ENCODE results near the gene SHISA6. TPM values are rescaled to one million over a fixed set of nuclear protein-coding genes. Genes with fewer than 3 reads are reported as not detected.

The SHISA6 gene
- total RNA-seq, 2 donors from 2014 or later: 0.07 TPM; not detected in 1

DNA sequence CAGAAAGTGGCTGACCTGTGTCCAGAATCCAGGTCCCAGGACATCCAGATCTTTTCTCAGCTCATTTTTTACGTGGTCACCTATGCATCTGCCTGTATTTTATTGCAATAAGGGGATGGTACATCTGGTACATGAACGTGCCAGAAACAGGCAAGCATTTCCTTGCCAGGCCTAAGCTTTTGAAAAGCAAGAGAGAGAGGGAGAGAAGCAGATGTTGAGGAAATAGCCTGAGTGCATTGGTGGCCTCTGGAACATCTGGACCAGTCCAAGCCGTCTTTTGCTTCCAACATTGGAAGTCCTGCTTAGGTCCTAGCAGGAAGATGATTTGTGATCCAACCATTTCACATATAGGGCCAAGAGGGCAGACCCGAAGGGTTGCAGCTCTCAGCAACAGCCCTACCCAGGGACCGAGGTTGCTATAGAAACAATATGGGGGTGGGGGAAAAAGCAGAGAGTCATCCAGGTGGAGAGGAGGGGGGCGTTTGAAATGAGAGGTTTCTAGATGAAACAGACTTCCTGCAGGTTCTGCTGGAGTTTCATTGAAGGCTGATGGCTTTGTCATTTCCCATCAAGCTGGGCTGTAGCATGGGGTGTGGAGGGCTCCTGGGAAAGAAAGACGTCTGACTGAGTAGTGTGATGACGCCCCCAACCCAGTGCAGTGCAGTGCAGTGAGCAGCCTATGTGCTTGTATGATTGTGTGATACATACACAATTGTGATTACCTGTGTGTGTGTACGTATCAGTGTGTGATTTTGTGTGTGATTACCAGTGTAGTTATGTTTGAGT, 61.6 kb downstream of the SHISA6 start:
- H3K9me3 ChIP-seq: no peaks in the 10 kb centered on the region
- no peak for DNase-seq (ENCODE audit: low spot score)
- H3K4me3 ChIP-seq: no peak overlapping the region
- H3K27me3 ChIP-seq: no peaks in the 10 kb centered on the region
- TF ChIP-seq CTCF (IDR thresholded peaks at IDR 0.05): no peak
- H3K36me3 ChIP-seq: no peaks in the 10 kb centered on the region
- H3K4me1 ChIP-seq: no peaks in the 10 kb centered on the region
- H3K27ac ChIP-seq: no peak overlapping the region

DNA sequence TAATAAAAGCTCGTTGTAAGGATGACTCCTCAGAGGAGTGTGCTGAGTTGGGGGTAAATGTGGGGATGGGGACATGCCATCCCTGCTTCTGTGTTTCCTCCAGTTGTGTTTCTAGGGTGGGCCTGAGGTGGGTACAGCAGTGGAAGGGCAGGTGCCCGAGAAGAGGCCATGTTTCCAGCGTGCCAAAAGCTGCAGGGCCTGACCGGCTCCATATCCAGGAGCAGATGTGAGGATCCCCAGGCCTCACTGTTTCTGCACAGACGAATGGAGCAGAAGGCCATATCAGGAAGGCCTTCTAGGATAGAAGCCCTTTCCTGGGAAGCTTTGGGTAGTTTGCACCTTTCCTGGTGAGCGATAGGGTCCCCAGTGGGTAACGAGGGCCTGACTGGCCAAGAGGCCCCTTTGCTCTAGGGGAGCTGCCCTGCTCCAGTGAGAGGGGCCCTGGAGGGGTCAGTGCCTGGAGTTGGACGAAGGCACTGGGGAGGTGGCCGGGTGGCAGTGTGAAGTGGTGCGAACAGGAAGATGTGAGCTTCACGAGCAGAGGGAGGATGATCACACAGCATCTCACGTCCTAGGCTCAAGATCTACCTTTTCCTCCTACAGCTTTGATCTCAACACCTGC, 62.9 kb downstream of the SHISA6 start:
- Histone ChIP-seq H3K27ac (no peak overlapping the region), H3K9me3 (no peaks in the 10 kb centered on the region), H3K4me1 (no peaks in the 10 kb centered on the region), H3K27me3 (no peaks in the 10 kb centered on the region), H3K4me3 (no peak overlapping the region), H3K36me3 (no peaks in the 10 kb centered on the region)
- TF ChIP-seq CTCF (IDR thresholded peaks at IDR 0.05): no peak
- DNase-seq (ENCODE audit: low spot score): no peak

DNA sequence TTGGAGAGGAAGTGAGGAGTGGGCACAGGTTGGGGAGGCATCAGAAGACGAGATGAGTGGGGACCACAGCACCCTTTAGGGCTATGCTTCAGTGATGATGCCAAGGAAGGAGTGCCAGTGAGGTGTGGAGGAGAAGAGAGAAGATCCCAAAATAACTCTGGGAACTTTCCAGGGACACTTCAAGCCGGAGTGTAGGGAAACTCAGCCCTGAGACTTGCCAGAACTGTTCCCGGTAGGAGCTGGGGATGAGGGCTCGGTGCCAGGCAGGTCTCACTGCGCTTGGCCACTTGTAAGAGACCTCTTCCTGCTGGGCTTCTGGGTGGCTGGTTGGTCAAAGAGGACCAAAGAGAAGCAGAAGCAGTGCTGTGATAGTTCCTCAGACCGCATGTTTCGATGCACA, 63.6 kb downstream of the SHISA6 start:
- DNase-seq (ENCODE audit: low spot score): no peak
- no peak overlapping the region for H3K4me3 ChIP-seq
- no peaks in the 10 kb centered on the region for H3K4me1 ChIP-seq
- no peaks in the 10 kb centered on the region for H3K27me3 ChIP-seq
- no peak overlapping the region for H3K27ac ChIP-seq
- H3K9me3 ChIP-seq: no peaks in the 10 kb centered on the region
- TF ChIP-seq CTCF (IDR thresholded peaks at IDR 0.05): no peak
- no peaks in the 10 kb centered on the region for H3K36me3 ChIP-seq

DNA sequence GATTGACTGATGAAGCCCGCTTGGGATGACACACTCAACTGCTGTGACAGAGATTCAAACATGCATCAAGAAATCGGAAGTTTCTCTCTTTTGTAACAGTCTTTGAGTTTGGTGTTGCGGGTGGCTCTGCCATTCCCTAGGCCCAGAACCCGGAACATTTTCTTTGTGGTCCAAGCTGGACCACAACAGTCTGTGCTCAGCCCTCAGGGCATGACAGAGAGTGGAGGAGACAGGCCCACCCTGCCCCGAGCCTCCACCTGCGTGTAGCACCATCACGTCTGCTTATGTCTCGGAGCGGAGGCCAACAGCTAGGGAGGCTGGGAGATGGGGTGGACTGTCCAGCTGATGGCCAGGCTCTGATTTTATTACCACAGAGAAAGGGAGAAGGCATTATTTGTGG, 64.5 kb downstream of the SHISA6 start:
- no peak overlapping the region for H3K27ac ChIP-seq
- H3K36me3 ChIP-seq: no peaks in the 10 kb centered on the region
- no peak for TF ChIP-seq CTCF (IDR thresholded peaks at IDR 0.05)
- no peak for DNase-seq (ENCODE audit: low spot score)
- H3K4me3 ChIP-seq: no peak overlapping the region
- no peaks in the 10 kb centered on the region for H3K9me3 ChIP-seq
- H3K4me1 ChIP-seq: no peaks in the 10 kb centered on the region
- no peaks in the 10 kb centered on the region for H3K27me3 ChIP-seq

DNA sequence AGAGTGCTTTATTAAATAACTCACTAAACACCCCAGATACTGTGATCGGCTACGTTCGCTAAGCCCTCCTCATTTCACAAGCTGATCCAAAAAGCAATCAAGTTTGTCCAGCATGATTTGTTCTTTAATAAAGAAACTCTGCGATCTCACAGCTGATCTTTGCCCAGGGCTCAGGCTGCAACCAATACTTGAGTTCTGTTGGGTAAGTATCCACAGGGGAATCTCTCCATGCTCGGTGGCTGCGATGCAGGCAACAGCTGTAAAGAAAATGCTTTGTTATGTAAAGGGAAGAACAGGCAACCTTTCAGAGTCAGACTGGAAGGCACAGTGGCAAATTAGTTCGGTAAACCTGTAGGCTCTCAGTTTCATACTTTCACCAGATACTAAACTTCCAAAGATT, 67.5 kb downstream of the SHISA6 start:
- Histone ChIP-seq H3K36me3 (no peaks in the 10 kb centered on the region), H3K4me3 (no peak overlapping the region), H3K4me1 (no peaks in the 10 kb centered on the region), H3K9me3 (no peaks in the 10 kb centered on the region), H3K27ac (no peak overlapping the region), H3K27me3 (no peaks in the 10 kb centered on the region)
- DNase-seq (ENCODE audit: low spot score): no peak
- TF ChIP-seq CTCF (IDR thresholded peaks at IDR 0.05): no peak
